Prostate gland (tissue), 2 donors: ENCODE measurements around the gene ALOXE3. TPM values are rescaled to one million over a fixed set of nuclear protein-coding genes. Genes with fewer than 3 reads are reported as not detected.

Source experiments
- DNase-seq: peaks from one replicate; pipeline ENCODE4 v3.0.0-alpha.2; 2019; ENCODE audit warnings: low spot score
- H3K27ac ChIP-seq, 2 donors: fragments of 200-600 bp; sonication (generic); 2 replicates each; pipeline ENCODE4 v1.5.1; 2017 to 2019
- H3K27me3 ChIP-seq: fragments of 200-600 bp; sonication (generic); replicated peaks from 2 replicates; pipeline ENCODE4 v1.5.1; 2019; ENCODE audit not compliant: insufficient read depth
- H3K36me3 ChIP-seq, 2 donors: fragments of 200-600 bp; sonication (generic); 1 replicate in 1 of 2; 2 replicates in 1 of 2; pipeline versions ENCODE4 v1.5.1 to v1.8.1; 2017 to 2019
- H3K4me1 ChIP-seq: fragments of 200-600 bp; sonication (generic); replicated peaks from 2 replicates; pipeline ENCODE4 v1.5.1; 2019
- H3K4me3 ChIP-seq, 2 donors: fragments of 200-600 bp; sonication (generic); 2 replicates each; pipeline ENCODE4 v1.5.1; 2017 to 2019
- H3K9me3 ChIP-seq: fragments of 200-600 bp; sonication (generic); 2 replicates; pipeline ENCODE4 v1.5.1; 2017
- CTCF ChIP-seq, 4 experiments: fragments of 200-600 bp in 2 of 4; fragments of 450-650 bp in 2 of 4; sonication (generic) in 2 of 4; IDR thresholded peaks; 1 replicate in 3 of 4; 2 replicates in 1 of 4; pipeline ENCODE4 v1.5.1; 2016 to 2019; ENCODE audit warnings: antibody characterized with exemption in 4 of 4, mild to moderate bottlenecking in 2 of 4, moderate library complexity in 2 of 4
- POLR2A ChIP-seq: fragments of 450-650 bp; IDR thresholded peaks from one replicate; pipeline ENCODE4 v1.6.1; 2016; ENCODE audit warnings: antibody characterized with exemption, mild to moderate bottlenecking
- POLR2AphosphoS5 ChIP-seq: sonication (generic); formaldehyde crosslinking; IDR thresholded peaks from one replicate; pipeline ENCODE4 v1.6.1; 2017; ENCODE audit warnings: antibody characterized with exemption
- WGBS: methylation state at CpG from one replicate; pipeline ENCODE4 v1.1.5; 2018; 5-methylcytosine and 5-hydroxymethylcytosine counted together
- intact Hi-C: fragments of 100-400 bp; cut with DNase I; formaldehyde crosslinking; loops from one replicate; pipeline ENCODE4 v1.14.2; 2022
- total RNA-seq, 2 donors: library from RNA; depleted of rRNA; stranded (reverse); fragments of >200 nt; gene quantifications; one replicate each; pipeline ENCODE4 v1.1.0, GENCODE V29; 2016

The ALOXE3 gene
- total RNA-seq, 2 donors from 2014 or later = 2.4 TPM; not detected in 1

- intact Hi-C loops = no loop called here
- H3K27ac ChIP-seq = peak overlapping the region in 1 of 2 donors; percentile 6
- H3K4me1 ChIP-seq = no peaks in the 10 kb centered on the region
- TF ChIP-seq CTCF (IDR thresholded peaks at IDR 0.05) (no peak), POLR2A (no peak), POLR2AphosphoS5 (no peak)
- 97% methylated on average over 6 of the region's 6 CpGs for WGBS
- no peaks in the 10 kb centered on the region for H3K9me3 ChIP-seq
- DNase-seq = no peak
- H3K27me3 ChIP-seq = no peaks in the 10 kb centered on the region
- no peak overlapping the region for H3K4me3 ChIP-seq
- H3K36me3 ChIP-seq = no peaks in the 10 kb centered on the region
These were observed 65.8 kb downstream of the ALOXE3 start for GRCh38 chr17:8052256-8053252.

- TF ChIP-seq POLR2AphosphoS5 = no peak
- TF ChIP-seq CTCF (IDR thresholded peaks at IDR 0.05) = no peak
- no peak for TF ChIP-seq POLR2A
- intact Hi-C loops = no loop called here
- H3K4me3 ChIP-seq = no peak overlapping the region
- no peaks in the 10 kb centered on the region for H3K36me3 ChIP-seq
- H3K27me3 ChIP-seq = no peaks in the 10 kb centered on the region
- no peak for DNase-seq
- 84% methylated on average over 7 of the region's 7 CpGs for WGBS
- no peaks in the 10 kb centered on the region for H3K4me1 ChIP-seq
- no peaks in the 10 kb centered on the region for H3K9me3 ChIP-seq
- peak overlapping the region in 1 of 2 donors; percentile 6 for H3K27ac ChIP-seq
These were observed 66.5 kb downstream of the ALOXE3 start for GRCh38 chr17:8051831-8052230.

- no peaks in the 10 kb centered on the region for H3K4me1 ChIP-seq
- no peak overlapping the region for H3K4me3 ChIP-seq
- intact Hi-C loops = no loop called here
- H3K27ac ChIP-seq = peak overlapping the region in 1 of 2 donors; percentile 19
- DNase-seq = no peak
- TF ChIP-seq POLR2AphosphoS5 = no peak
- TF ChIP-seq POLR2A = no peak
- no peak for TF ChIP-seq CTCF (IDR thresholded peaks at IDR 0.05)
- H3K27me3 ChIP-seq = no peaks in the 10 kb centered on the region
- WGBS = 90% methylated on average over 8 of the region's 8 CpGs
- no peaks in the 10 kb centered on the region for H3K36me3 ChIP-seq
- no peaks in the 10 kb centered on the region for H3K9me3 ChIP-seq
These were observed 69.6 kb downstream of the ALOXE3 start for GRCh38 chr17:8048736-8049135.

- 92% methylated on average over 12 of the region's 12 CpGs for WGBS
- H3K27ac ChIP-seq = peak overlapping the region in 1 of 2 donors; percentile 19
- no peaks in the 10 kb centered on the region for H3K4me1 ChIP-seq
- H3K27me3 ChIP-seq = no peaks in the 10 kb centered on the region
- no peak overlapping the region for H3K4me3 ChIP-seq
- no peaks in the 10 kb centered on the region for H3K36me3 ChIP-seq
- no peak for DNase-seq
- no peaks in the 10 kb centered on the region for H3K9me3 ChIP-seq
- intact Hi-C loops = no loop called here
- no peak for TF ChIP-seq POLR2AphosphoS5
- no peak for TF ChIP-seq CTCF (IDR thresholded peaks at IDR 0.05)
- TF ChIP-seq POLR2A = no peak
These were observed 70.1 kb downstream of the ALOXE3 start for GRCh38 chr17:8048236-8048635.

- no peak for DNase-seq
- Histone ChIP-seq H3K4me1 (no peaks in the 10 kb centered on the region), H3K9me3 (no peaks in the 10 kb centered on the region), H3K4me3 (no peak overlapping the region), H3K27me3 (no peaks in the 10 kb centered on the region), H3K27ac (peak overlapping the region in 1 of 2 donors; percentile 19), H3K36me3 (no peaks in the 10 kb centered on the region)
- TF ChIP-seq POLR2A = no peak
- no peak for TF ChIP-seq CTCF (IDR thresholded peaks at IDR 0.05)
- no peak for TF ChIP-seq POLR2AphosphoS5
- intact Hi-C loops = no loop called here
- WGBS = 97% methylated on average over 4 of the region's 4 CpGs
These were observed 70.6 kb downstream of the ALOXE3 start for GRCh38 chr17:8047769-8048110.
